Stomach (tissue), 4 donors: ENCODE results near the gene EPB41L1.

ENCODE experiments used
- CTCF ChIP-seq, 7 experiments: fragments of 450-650 bp in 4 of 7; fragments of 200-600 bp in 3 of 7; sonication (generic) in 3 of 7; IDR thresholded peaks; one replicate each; pipeline ENCODE4 v1.5.1; 2016 to 2019; ENCODE audit warnings: antibody characterized with exemption in 7 of 7, control low read depth in 2 of 7, mild to moderate bottlenecking in 1 of 7
- POLR2A ChIP-seq, 4 donors: fragments of 450-650 bp; IDR thresholded peaks; one replicate each; pipeline ENCODE4 v1.6.1; 2016; ENCODE audit warnings: antibody characterized with exemption in 4 of 4, control low read depth in 2 of 4, mild to moderate bottlenecking in 1 of 4, moderate library complexity in 1 of 4

GRCh38 chr20:36109251-36109947 lies 45.1 kb upstream of the EPB41L1 start:
- no peak for TF ChIP-seq CTCF (IDR thresholded peaks at IDR 0.05)
- TF ChIP-seq POLR2A (IDR thresholded peaks at IDR 0.05) = no peak
